GM10847 (cell line): ENCODE results near the gene PNMA1.

Source experiments
- POLR2A ChIP-seq: IDR thresholded peaks from 2 replicates; pipeline ENCODE4 v1.6.1; 2011; ENCODE audit not compliant: insufficient read length; ENCODE audit errors: extremely low read depth

Gene PNMA1

GRCh38 chr14:73744175-73744867 is 30.1 kb upstream of the PNMA1 start:
- TF ChIP-seq POLR2A: no peak

GRCh38 chr14:73743431-73743931 is 29.3 kb upstream of the PNMA1 start:
- no peak for TF ChIP-seq POLR2A

- TF ChIP-seq POLR2A: no peak
Observed at GRCh38 chr14:73742520-73743238, 28.5 kb upstream of the PNMA1 start.

GRCh38 chr14:73741876-73742519 is 27.8 kb upstream of the PNMA1 start:
- no peak for TF ChIP-seq POLR2A

- TF ChIP-seq POLR2A: no peak
Observed at GRCh38 chr14:73741386-73741875, 27.2 kb upstream of the PNMA1 start.

- TF ChIP-seq POLR2A: no peak
Observed at GRCh38 chr14:73740618-73741326, 26.6 kb upstream of the PNMA1 start.

- no peak for TF ChIP-seq POLR2A
Observed at GRCh38 chr14:73739899-73740617, 25.9 kb upstream of the PNMA1 start.

GRCh38 chr14:73739174-73739898 is 25.2 kb upstream of the PNMA1 start:
- no peak for TF ChIP-seq POLR2A

- no peak for TF ChIP-seq POLR2A
Observed at GRCh38 chr14:73738518-73739173, 24.5 kb upstream of the PNMA1 start.

GRCh38 chr14:73736842-73737241 is 22.7 kb upstream of the PNMA1 start:
- TF ChIP-seq POLR2A: no peak

- no peak for TF ChIP-seq POLR2A
Observed at GRCh38 chr14:73732006-73732405, 17.8 kb upstream of the PNMA1 start.

- TF ChIP-seq POLR2A: no peak
Observed at GRCh38 chr14:73731111-73731510, 16.9 kb upstream of the PNMA1 start.

- no peak for TF ChIP-seq POLR2A
Observed at GRCh38 chr14:73729556-73730265, 15.5 kb upstream of the PNMA1 start.

- TF ChIP-seq POLR2A: no peak
Observed at GRCh38 chr14:73728717-73729330, 14.6 kb upstream of the PNMA1 start.
